NCI-H1930 (cell line): ENCODE data around the gene CCDC107.
"Not testable (repeated sequence)": the region's sequence is repeated elsewhere in the genome, so short reads cannot be mapped to it uniquely, and the experiment has no call there.

Experiments
- DNase-seq, 2 experiments: peaks; one replicate each; lab custom pipeline; 2025; lab: John Stamatoyannopoulos, UW

The CCDC107 gene, protein sequence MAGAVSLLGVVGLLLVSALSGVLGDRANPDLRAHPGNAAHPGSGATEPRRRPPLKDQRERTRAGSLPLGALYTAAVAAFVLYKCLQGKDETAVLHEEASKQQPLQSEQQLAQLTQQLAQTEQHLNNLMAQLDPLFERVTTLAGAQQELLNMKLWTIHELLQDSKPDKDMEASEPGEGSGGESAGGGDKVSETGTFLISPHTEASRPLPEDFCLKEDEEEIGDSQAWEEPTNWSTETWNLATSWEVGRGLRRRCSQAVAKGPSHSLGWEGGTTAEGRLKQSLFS

DNA sequence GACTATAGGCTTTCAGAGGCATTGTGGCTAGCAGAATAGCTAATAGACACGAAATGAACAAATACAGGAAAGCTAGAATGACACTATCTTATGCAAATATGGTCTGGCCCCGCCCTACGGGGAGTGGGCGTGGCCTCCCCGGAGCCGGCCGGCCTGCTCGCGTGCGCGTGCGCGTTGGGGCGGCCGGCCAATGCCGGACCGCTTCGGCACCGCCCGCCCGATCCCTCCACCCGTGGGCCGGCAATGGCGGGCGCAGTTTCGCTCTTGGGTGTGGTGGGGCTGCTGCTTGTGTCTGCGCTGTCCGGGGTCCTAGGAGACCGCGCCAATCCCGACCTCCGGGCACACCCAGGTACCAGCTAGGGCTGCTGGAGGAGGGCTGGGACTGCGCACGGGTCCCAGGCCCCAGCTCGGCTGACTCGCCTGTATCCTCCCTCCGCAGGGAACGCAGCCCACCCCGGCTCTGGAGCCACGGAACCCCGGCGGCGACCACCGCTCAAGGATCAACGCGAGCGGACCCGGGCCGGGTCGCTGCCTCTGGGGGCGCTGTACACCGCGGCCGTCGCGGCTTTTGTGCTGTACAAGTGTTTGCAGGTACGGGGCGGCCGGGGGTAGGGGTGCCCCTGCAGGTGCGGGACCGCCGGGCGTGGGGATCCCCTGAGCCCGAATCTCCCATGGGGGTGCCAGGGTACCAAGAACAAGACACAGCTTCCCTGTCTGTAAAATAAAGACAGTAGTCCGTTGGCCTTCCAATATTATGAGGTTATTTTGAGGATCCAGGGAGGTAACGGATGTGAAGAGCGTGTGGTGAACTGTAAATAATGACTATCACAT, at the start of gene CCDC107:
CCDC107 (plus strand) TSS at position 156 of the 831 bp plus-strand sequence; CDS start at position 244, 88 bp downstream.
- peak; percentile 74 to 93 for DNase-seq

DNA sequence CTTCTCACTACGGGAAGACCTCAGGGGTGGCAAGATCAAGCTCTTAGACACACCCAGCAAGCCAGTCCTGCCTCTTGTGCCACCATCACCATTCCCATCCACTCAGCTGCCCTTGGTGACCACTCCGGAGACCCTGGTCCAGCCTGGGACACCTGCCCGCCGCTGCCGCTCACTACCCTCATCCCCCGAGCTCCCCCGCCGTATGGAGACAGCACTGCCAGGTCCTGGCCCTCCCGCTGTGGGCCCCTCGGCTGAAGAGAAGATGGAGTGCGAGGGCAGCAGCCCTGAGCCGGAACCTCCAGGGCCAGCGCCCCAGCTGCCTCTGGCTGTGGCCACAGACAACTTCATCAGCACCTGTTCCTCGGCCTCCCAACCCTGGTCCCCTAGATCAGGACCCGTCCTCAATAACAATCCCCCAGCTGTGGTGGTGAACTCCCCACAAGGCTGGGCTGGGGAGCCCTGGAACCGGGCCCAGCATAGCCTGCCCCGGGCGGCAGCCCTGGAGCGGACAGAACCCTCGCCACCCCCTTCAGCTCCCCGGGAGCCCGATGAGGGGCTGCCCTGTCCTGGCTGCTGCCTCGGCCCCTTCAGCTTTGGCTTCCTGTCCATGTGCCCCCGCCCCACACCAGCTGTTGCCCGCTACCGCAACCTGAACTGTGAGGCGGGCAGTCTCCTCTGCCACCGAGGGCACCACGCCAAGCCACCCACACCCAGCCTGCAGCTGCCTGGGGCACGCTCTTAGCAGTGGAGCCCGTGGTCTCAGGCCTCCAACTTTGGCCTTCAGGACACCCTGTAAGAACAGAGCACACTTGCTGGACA, 48.9 kb upstream of the CCDC107 start:
- no peak for DNase-seq

DNA sequence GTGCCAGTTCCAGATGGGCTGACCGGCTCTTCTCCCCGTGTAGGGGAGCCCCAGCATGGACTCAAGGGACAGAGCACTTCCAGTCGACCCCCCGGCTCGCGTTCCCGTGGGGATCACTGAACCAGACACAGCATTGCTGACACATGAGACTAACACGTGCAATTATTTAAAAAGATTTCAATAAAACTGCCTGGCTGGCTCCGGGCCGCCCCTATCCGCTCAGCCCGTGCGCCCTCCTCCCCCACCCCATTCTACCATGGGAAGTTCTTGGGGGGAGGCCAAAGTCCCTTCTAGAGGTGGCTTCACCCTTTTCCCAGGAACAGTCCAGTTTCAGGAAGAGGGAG, 48.3 kb upstream of the CCDC107 start:
- no peak for DNase-seq

DNA sequence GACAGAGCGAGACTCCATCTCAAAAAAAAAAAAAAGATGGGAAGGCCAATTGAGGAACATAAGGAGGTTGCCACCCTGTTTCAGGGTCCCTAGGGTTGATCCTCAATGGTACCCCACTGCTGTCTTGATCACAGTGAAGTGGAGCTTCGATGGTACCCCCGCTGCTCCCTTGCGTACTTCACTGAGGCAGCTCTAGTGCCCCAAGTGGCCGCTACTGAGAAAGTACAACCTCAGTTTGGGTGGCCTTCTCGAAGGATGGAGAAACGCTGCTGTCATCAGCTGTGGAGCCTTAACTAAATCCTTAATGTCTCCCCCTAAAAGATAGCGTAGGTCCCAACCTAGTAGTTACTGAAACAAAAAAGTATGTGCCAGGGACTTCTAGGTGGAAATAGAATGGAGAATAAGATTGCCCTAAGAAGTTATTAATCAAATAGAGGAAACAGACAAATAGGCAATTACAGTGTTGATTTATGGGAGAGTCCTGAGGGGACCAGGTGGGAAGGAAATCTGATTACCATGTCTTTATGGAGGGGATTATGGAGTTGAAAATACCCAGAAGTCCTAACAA, 46.8 kb upstream of the CCDC107 start:
- peak in 1 of 2 experiments; percentile 44 for DNase-seq

DNA sequence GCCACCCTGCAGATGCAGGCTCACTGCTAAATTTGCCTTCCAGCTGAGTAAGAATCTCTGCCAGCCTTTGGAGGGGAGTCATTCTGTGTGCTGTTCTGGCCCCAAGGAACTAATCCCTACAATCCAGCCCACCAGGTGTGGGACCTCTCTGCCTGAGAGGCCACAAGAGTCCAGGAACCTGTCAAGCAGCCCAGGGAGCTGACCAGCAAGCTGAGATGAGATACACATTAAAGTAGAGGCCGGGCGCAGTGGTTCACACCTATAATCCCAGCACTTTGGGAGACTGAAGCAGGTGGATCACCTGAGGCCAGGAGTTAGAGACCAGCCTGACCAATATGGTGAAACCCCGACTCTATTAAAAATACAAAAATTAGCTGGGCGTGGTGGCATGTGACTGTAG, 46.0 kb upstream of the CCDC107 start:
- not testable (repeated sequence) for DNase-seq

DNA sequence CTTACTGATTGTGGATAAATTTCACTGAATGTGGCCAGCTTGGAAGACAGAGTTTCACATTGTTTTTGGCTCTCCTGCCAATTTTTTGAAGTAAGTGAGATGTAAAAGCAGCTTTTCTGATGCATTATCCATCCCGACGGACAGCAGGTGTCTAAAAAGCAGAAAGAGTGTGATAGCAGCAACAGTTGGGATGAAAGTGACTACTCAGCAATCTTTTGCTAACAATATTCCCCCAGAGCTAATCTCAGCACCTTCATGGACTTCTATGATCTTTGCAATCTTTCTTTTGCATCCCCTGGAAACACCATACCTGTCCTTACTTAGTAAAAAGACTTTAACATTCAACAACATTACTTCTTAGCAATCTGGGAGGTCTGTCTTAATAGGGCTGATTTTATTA, 45.2 kb upstream of the CCDC107 start:
- no peak for DNase-seq

DNA sequence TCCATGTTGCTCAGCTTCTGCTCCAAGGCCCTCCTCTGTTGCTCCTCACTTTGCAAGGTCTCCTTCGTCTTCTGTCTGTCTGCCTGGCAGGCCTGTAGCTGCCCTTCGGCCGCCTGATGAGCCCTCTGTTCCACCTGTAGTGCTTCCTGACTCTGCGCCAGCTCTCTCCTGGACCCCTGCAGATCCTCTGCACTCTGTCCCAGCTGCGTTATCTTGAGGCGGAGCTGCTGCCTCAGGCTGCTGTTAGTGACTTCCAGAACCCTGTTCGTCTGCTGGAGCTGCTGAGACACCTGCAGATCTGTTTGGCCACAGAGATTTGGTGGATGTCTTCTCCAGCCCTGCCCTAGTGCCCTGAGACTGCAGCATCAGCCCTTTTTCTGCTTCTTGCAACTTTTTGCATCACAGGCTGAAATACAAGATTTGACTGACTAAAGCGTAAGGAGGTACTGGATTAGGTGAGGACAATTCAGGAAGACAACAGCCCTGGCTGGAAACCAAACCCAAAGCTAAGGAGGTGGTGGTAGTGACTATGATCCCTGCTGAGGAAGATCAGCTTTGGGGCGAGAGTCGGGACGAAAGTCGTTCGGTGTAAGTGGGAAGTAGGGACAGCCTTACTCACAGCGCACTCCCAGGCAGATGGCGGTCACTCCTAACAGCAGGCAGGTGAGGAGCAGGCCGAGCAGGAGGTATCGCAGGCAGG, 42.0 kb upstream of the CCDC107 start:
- no peak for DNase-seq

DNA sequence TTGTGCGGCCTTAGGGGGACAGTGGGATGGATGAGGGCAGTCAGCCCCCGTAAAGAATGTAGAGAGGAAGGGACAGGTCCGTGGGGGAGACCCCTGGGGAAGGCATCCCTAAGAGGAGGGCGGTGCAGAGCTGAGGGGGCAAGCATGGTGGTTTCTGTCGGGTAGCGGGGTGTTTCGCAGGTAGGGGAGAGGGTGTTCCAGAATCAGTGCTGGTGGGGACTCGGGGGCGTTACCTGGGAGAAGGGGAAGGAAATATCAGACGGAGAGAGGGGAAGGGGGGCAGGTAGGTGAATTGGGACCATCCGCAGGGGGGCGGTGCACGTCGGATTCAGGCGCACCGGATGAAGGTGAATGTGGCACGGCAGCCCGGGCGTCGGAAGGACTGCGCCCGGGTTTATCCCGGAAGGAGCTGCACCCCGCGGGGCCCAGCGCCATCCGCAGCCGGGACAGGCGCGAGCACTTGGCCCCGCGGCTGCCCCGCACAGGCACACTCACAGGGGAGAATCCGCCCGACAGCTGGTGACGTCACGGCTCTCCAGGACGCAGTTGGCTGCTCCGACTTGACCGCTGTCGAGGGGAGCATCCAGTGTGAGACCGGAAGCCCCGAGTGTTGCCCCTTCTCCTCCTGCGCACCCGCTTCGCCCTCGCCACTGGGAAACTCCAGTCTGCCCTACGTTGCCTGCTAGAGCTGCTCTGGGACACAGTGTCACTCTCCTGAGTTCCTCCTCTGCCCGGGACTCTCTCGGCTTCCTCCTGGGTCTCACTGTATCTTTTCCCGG, 41.2 kb upstream of the CCDC107 start:
- peak in 1 of 2 experiments; percentile 64 for DNase-seq

DNA sequence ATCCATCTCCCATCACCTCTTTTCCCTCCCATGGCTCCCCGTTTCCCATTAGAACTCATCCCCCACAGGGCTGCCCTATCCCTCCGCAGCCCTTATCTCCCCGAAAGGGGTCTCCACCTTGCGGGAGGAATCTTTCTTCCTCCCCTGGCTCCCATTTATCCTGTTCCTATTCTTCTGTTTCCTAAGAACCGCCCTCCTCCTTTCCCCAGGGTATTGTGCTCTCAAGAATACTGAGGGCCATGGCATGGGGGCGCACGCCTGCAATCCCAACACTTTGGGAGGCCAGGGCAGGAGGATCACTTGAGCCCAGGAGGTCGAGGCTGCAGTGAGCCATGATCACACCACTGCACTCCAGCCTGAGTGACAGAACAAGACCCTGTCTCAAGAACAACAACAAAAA, 40.5 kb upstream of the CCDC107 start:
- DNase-seq: no peak

DNA sequence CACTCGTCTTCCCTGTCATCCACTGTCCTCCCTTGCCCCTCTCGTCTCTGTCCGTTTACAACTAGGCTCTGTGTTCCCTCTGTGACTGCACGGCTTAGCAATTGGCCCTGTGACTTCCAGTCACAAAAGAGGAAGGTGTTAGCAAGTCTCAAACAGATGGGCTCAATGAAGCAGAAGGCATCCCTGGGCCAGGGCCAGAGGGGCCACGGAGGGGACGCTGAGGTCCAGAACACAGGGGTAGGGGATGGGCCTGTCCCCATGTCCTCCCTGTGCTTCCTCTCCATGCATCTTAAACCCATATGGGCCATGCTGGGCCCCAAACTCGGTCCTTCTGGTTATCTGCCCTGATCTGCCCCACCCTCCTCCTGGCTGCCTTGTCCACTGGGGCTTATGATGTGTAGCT, 39.8 kb upstream of the CCDC107 start, which contains the start of gene CD72:
CD72 (minus strand) TSS at position 89 of the 403 bp plus-strand sequence. CDS start 110 bp downstream, outside the sequence.
- no peak for DNase-seq

DNA sequence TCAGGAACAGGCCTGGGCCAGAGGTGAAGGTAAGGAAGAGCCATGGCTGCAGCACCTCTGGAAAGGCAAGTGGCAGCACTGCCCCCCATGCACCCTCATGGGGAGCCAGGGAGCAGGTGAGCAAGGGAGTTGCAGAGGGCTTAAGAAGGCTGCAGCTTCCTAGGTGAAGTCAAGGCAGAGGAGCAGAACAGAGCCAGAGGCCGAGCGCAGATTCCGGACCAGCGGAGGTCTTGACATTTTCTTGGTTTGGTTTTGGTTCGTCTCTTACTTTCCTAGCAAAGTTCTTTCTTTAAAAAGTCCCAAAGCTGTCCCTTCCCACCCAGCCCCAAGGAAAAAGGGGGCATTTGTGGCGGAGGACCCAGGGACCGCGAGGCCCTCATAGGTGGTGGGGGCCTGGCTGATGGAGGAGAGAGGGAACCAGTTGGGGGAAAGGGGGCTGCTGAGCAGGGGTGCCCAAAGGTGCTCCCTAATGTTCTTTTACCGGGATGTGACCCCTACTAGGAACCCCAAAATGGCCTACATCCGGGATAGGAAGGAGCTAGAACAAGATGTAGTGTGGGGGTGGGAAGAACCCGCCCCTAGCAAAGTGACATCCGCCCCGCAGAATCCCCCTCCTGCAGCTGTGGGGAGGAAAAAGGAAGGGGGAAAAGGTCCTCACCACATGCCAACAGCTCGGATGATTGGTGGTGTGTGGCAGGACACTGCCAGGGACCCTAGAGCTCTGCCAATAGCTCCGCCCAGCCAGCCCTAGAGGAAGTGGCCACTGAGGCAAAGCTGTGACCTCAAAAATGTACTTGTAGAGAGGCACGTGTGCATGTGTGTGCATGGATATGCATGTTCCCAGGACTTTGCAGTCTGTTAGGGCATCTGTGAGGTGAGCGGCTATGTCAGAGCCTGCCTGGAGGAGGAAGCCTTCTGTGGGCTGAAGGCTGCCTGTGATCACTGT, 39.0 kb upstream of the CCDC107 start:
- DNase-seq: no peak

DNA sequence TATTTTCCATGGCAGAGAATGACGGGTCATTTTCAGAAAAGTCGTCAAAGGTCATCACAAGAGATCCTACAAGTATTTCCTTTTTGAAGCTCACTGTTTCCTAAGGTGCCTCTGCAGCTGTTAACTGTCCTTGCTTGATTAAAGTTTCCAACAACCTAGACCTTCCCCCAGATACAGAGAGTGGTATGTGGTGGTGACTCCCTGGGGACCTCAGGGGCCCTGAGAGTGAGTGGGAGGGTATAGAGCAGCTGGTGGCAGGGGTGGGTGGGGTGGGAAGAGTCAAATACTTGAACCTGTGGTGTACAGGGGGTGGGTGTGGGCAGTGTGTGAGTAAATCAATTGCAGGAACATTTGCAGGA, 38.3 kb upstream of the CCDC107 start:
- DNase-seq: no peak

DNA sequence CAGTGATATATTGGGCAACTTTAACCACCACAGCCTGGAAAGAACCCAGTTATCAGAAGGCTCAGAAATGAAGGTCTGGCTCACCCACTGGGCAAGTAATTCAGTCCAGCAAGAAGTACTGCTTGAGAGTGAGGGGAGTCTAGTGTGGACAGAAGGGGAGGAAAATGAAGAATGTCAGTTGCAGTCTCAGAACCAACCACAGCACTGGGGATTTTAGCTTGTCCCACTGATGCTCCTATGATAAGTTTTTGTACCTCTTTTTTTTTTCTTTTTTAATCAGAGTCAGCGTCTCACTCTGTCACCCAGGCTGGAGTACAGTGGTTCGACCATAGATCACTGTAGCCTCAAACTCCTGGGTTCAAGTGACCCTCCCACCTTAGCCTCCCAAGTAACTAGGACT, 30.5 kb upstream of the CCDC107 start:
- DNase-seq: no peak

DNA sequence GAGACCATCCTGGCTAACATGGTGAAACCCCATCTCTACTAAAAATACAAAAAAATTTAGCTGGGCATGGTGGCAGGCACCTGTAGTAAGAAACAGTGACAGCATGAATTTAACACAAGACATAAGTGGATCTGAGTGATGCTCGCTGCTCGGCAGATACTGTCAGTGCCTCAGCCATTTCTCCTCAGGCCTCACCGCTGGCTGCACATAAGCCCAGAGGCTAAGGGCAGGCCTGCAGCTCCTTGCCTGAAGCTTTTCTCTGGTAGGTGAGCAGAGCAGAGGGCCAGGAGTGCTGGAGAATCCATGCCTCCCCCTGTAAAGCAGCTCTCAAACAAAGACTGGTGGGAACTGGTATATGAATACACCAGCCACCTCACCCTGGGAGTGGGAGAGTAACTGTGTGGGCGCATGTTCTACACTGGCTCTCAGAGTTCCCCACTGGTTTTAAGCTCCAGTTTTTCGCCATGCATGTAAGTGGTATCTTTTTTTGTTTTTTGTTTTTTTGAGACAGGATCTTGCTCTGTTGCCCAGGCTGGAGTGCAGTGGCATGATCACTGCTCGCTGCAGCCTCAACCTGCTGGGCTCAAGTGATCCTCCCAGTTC, 29.6 kb upstream of the CCDC107 start:
- DNase-seq: no peak

DNA sequence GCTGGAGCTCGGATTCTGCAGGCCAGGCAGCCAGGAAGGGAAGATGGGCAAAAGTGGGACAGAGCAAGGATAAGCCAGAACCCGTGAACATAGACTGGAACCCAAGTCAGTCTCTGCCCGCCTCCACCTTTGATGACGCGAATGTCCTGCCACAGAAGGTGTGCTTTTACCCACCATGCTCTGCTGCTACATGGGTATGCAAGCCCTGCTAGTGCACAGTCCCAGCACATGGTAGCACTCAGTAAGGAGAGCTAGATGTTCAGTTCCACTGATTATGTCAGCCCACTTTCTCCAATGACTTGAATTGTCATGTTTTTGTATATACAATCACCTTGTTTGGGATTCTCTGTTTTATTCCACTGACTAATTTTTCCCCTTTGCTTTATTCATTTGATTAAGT, 28.5 kb upstream of the CCDC107 start:
- DNase-seq: no peak

DNA sequence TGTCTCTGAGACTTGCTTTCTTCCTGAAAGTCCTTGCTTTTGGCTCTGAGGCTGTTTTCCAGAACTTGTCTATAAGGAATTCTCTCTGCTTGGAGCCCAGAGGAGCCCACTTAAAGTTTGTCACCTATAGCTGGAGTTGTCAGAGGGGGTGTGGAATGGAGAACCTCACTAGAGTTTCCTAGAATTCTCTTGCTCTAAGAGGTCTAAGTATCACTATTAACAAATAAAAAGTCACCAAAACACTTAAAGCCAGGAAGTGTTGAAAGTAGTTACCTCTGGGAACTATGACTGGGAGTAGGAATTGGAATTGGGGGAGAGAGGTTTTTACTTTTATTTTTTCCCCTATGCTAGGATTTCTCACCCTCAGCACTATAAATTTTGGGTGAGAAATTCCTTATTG, 22.4 kb upstream of the CCDC107 start:
- no peak for DNase-seq

DNA sequence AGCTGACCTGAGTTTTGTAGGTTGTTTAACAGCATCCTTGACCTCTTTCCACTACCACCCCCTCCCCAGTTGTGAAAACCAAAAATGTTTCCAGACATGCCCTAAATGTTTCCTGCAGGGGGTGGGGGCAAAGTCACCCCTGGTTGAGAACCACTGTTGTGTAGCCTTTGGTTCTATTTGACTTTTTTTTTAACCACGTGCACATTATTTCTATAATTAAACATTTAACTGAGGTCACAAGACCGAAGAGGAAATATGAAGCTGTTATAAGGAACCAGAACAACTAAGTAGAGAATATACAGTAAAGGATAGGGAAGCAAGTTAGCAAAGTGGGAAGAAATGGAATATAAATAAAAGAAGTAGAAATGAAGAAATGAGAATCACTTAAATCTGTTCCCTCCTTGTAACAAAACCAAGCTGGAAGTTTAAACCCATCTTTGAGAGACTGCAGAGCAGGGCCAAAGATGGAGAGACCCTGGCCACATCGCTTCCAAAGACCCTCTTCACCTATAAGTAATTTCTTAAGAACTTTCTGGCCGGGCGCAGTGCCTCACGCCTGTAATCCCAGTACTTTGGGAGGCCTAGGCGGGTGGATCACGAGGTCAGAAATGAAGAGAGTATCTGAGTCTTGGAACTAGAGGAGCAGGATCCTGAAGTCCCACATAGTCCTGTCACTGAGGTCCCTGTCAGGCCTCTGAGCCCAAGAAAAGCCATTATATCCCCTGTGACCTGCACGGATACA, 21.8 kb upstream of the CCDC107 start:
- no peak for DNase-seq

DNA sequence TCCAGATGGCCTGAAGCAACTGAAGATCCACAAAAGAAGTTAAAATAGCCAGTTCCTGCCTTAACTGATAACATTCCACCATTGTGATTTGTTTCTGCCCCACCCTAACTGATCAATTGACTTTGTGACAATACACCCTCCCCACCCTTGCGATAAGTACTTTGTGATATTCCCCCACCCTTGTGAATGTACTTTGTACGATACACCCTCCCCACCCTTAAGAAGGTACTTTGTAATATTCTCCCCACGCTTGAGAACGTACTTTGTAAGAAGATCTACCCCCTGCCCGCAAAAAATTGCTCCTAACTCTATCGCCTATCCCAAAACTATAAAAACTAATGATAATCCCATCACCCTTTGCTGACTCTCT, 21.2 kb upstream of the CCDC107 start:
- not testable (repeated sequence) for DNase-seq
